ENCODE data around the gene ANKFN1. TPM values are rescaled to one million over a fixed set of nuclear protein-coding genes. Genes with fewer than 3 reads are reported as not detected.

ANKFN1 gene
- total and polyA plus RNA-seq, 2 of the 13 experiments (the other 11 are each of a cell fraction or from before 2014, with no cell fraction given): not detected

GRCh38 chr17:56222255-56222654, 69.0 kb downstream of the ANKFN1 start:
- H3K4me1 ChIP-seq (ENCODE audit: insufficient read depth, low read length): no peaks in the 10 kb centered on the region
- ChIA-PET CTCF (ENCODE audit: low intra/inter-chr PET ratio, low total read pairs) (no interaction called here), POLR2A (no interaction called here)
- H2AFZ ChIP-seq (ENCODE audit: low read length): no peak overlapping the region
- DNase-seq (ENCODE audit: low spot score) (no peak), ATAC-seq (no peak), FAIRE-seq (no peak)
- no peak overlapping the region for H3K27ac ChIP-seq (ENCODE audit: extremely low read length, insufficient read depth, low read length)
- 0 out of 5 replicates have a peak, but pooled peaks cover 0 to 1% of the 10 kb centered on the region in 2 experiments for H3K27me3 ChIP-seq (ENCODE audit: control insufficient read depth in 1 of 2, insufficient read depth in 2 of 2, low read length in 2 of 2)
- no peak overlapping the region for H3K4me3 ChIP-seq (replicated peaks in 1 of 3; ENCODE audit: insufficient read depth in 1 of 3, low read depth in 2 of 3, low read length in 3 of 3)
- H4K20me1 ChIP-seq (ENCODE audit: insufficient read depth, low read length): no peaks in the 10 kb centered on the region
- H3K79me2 ChIP-seq (ENCODE audit: insufficient read depth, low read length): no peaks in the 10 kb centered on the region
- intact Hi-C loops (cut with micrococcal nuclease; ENCODE audit: unreplicated experiment): no loop called here
- H3K4me2 ChIP-seq (ENCODE audit: low read depth, low read length): no peak overlapping the region
- no peaks in the 10 kb centered on the region for H3K36me3 ChIP-seq (replicated peaks in 1 of 2; ENCODE audit: control insufficient read depth in 1 of 2, insufficient read depth in 2 of 2, low read length in 2 of 2)
- H3K9me3 ChIP-seq (ENCODE audit: low read length): no peaks in the 10 kb centered on the region
- no peak overlapping the region for H3K9ac ChIP-seq (ENCODE audit: insufficient read depth, low read depth, low read length)
- TF ChIP-seq MAFK (conservative IDR thresholded peaks at IDR 0.05 in 1 of 2, IDR thresholded peaks at IDR 0.05 in 1 of 2; ENCODE audit: low read length in 2 of 2) (peak; percentile 92), ZFP37 (CRISPR knock-in tag; IDR thresholded peaks at IDR 0.05; ENCODE audit: borderline replicate concordance) (no peak), CENPT (CRISPR knock-in tag; IDR thresholded peaks at IDR 0.05; ENCODE audit: low read depth) (no peak), CAMTA2 (CRISPR knock-in tag; IDR thresholded peaks at IDR 0.05; ENCODE audit: borderline replicate concordance) (no peak), ZNF160 (CRISPR knock-in tag; IDR thresholded peaks at IDR 0.05) (no peak), NFE2 (CRISPR knock-in tag; IDR thresholded peaks at IDR 0.05) (peak; percentile 48; the same call in 1 of the 2 replicates), RAD51 (IDR thresholded peaks at IDR 0.05; ENCODE audit: borderline replicate concordance) (no peak), ZNF10 (CRISPR knock-in tag; IDR thresholded peaks at IDR 0.05; ENCODE audit: borderline replicate concordance, low read depth) (no peak), NFE2L2 (IDR thresholded peaks at IDR 0.05; ENCODE audit: low read length) (peak; percentile 94), MAFF (IDR thresholded peaks at IDR 0.05; ENCODE audit: low read depth, low read length) (peak; percentile 87), ZNF335 (CRISPR knock-in tag; IDR thresholded peaks at IDR 0.05) (no peak), MAF1 (CRISPR knock-in tag; IDR thresholded peaks at IDR 0.05; ENCODE audit: borderline replicate concordance) (no peak), ZNF557 (CRISPR knock-in tag; IDR thresholded peaks at IDR 0.05) (no peak), ZNF83 (CRISPR knock-in tag; IDR thresholded peaks at IDR 0.05; ENCODE audit: borderline replicate concordance) (no peak)
- BruUV-seq (replicated peaks): no TSS peak
- WGBS (ENCODE audit: low lambda C conversion rate): 92% methylated on average over 1 of the region's 1 CpG
- in situ Hi-C loops (cut with HindIII; ENCODE audit: extremely low pct_ligation_motif_present, low pct_unique_long_range_greater_than_20kb): no loop called here

All from HepG2 (cell line).